Lung (tissue), 12 donors: ENCODE measurements around the gene REC114. TPM values are rescaled to one million over a fixed set of nuclear protein-coding genes. Genes with fewer than 3 reads are reported as not detected.
A peak's percentile ranks its signal among the peaks of the same experiment; 100 is the strongest.

Source experiments
- ATAC-seq: fragments of 200-7000 bp; cut with Tn5 transposase; one replicate; pipeline ENCODE4 v1.9.1; 2020; ENCODE audit warnings: moderate number of reproducible peaks; ENCODE audit not compliant: insufficient read depth, low FRiP score
- DNase-seq, 3 donors: peaks; one replicate each; pipeline ENCODE4 v3.0.0-alpha.2; 2013 to 2017
- H3K27ac ChIP-seq, 2 donors: one replicate each; pipeline ENCODE4 v1.5.1; 2013; ENCODE audit warnings: mild to moderate bottlenecking in 2 of 2, moderate library complexity in 2 of 2, control low read depth in 1 of 2, inconsistent platforms in 1 of 2, low read depth in 1 of 2, low read length in 1 of 2
- H3K27me3 ChIP-seq, 3 donors: one replicate each; pipeline ENCODE4 v1.5.1; 2013; ENCODE audit warnings: low read length in 2 of 3; ENCODE audit not compliant: control insufficient read depth in 3 of 3, insufficient read depth in 3 of 3
- H3K36me3 ChIP-seq, 4 donors: one replicate each; pipeline ENCODE4 v1.5.1; 2013; ENCODE audit warnings: low read length in 4 of 4, mild to moderate bottlenecking in 1 of 4, moderate library complexity in 1 of 4; ENCODE audit not compliant: control insufficient read depth in 4 of 4, insufficient read depth in 4 of 4
- H3K4me1 ChIP-seq, 5 donors: one replicate each; pipeline ENCODE4 v1.5.1; 2013; ENCODE audit warnings: low read length in 5 of 5, mild to moderate bottlenecking in 2 of 5, moderate library complexity in 1 of 5; ENCODE audit not compliant: control insufficient read depth in 5 of 5, insufficient read depth in 5 of 5
- H3K4me3 ChIP-seq: one replicate; pipeline ENCODE4 v1.5.1; 2013; ENCODE audit warnings: mild to moderate bottlenecking, control low read depth, moderate library complexity
- H3K9ac ChIP-seq, 2 donors: one replicate each; pipeline ENCODE4 v1.5.1; 2013; ENCODE audit warnings: low read length in 2 of 2, control low read depth in 1 of 2; ENCODE audit not compliant: insufficient read depth in 1 of 2
- H3K9me3 ChIP-seq, 4 donors: one replicate each; pipeline ENCODE4 v1.5.1; 2013; ENCODE audit warnings: low read length in 3 of 4, mild to moderate bottlenecking in 1 of 4, moderate library complexity in 1 of 4; ENCODE audit not compliant: control insufficient read depth in 4 of 4, insufficient read depth in 3 of 4
- WGBS, 2 donors: extraction: QIAGEN DNeasy Blood & Tissue Kit; methylation state at CpG; one replicate each; pipeline ENCODE4 v1.1.7; 2013; 5-methylcytosine and 5-hydroxymethylcytosine counted together
- polyA plus RNA-seq, 2 donors: library from polyadenylated mRNA; stranded (reverse); fragments of 200-250 nt; gene quantifications; one replicate each; pipeline ENCODE4 v1.2.1, GENCODE V29; 2013
- total RNA-seq, 2 donors: library from RNA; depleted of rRNA in 1 of 2; stranded (reverse); fragments of >200 nt in 1 of 2; gene quantifications; one replicate each; pipeline ENCODE4 v1.2.1, GENCODE V29; 2014 to 2021
- TF ChIP-seq, protein P1 (sequence below): IDR thresholded peaks from 2 replicates; pipeline ENCODE4 v1.5.1; 2012; ENCODE audit warnings: mild to moderate bottlenecking; ENCODE audit errors: control extremely low read depth, extremely low read depth
- donor health status: control.
- donor health status: control.
- donor health status: Bipolar disorder and iron deficiency.
- donor health status: healthy.
- donor health status: DM: yes; HTN: yes; CAD: no.

The REC114 gene
- total and polyA plus RNA-seq, 4 donors: 0.15 TPM; not detected in 3

DNA sequence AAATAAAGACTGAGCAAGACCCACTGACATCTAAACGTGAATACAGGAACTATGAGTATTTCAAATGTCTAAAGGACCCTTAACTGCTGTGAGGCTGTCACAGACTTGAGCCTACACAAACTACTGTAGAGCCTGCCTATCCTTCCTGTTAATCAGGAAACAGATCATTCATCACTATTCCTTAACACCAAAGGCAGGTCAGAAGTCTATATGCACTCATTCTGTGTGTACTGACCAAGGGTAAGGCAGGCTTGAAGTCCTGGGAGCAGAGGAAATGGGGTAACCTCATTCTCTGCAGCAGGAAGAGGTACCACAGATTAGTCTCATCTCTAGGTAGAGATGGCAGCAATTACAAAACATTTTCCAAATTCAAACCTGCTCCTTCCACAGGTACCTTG, 159.5 kb downstream of the REC114 start:
- Histone ChIP-seq H3K9ac (peak overlapping the region in 1 of 2 donors; percentile 53), H3K9me3 (no peaks in the 10 kb centered on the region), H3K27ac (peak overlapping the region; percentile 10 to 71), H3K27me3 (no peaks in the 10 kb centered on the region), H3K4me3 (no peak overlapping the region), H3K36me3 (no peaks in the 10 kb centered on the region), H3K4me1 (peaks cover 11 to 68% (median 23%) of the 10 kb centered on the region in 5 donors)
- DNase-seq: peak in 1 of 3 donors; percentile 32
- ATAC-seq: no peak
- 0 to 4% methylated on average over 1 of the region's 1 CpG for WGBS, 2 donors
- TF ChIP-seq, protein P1, sequence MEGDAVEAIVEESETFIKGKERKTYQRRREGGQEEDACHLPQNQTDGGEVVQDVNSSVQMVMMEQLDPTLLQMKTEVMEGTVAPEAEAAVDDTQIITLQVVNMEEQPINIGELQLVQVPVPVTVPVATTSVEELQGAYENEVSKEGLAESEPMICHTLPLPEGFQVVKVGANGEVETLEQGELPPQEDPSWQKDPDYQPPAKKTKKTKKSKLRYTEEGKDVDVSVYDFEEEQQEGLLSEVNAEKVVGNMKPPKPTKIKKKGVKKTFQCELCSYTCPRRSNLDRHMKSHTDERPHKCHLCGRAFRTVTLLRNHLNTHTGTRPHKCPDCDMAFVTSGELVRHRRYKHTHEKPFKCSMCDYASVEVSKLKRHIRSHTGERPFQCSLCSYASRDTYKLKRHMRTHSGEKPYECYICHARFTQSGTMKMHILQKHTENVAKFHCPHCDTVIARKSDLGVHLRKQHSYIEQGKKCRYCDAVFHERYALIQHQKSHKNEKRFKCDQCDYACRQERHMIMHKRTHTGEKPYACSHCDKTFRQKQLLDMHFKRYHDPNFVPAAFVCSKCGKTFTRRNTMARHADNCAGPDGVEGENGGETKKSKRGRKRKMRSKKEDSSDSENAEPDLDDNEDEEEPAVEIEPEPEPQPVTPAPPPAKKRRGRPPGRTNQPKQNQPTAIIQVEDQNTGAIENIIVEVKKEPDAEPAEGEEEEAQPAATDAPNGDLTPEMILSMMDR: no peak

DNA sequence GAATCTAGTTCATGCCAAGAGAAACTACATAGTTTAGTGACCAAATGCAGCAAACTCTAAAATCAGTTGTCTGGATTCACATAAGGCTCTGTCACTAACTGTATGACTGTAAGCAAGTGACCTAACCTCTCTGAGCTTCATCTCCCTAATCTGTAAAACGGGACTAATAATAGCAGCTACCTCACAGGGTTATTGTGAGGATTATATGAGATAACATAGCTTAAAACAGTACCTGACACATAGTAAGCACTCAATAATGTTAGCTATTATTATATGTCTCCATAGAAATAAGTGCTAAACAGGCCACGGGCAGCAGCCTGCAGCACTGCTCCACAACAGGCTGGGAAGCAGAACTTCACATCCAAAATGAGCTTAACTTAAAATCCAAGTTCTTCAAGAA, 160.0 kb downstream of the REC114 start:
- Histone ChIP-seq H3K9me3 (no peaks in the 10 kb centered on the region), H3K27me3 (no peaks in the 10 kb centered on the region), H3K4me1 (peaks cover 12 to 68% (median 27%) of the 10 kb centered on the region in 5 donors), H3K27ac (peak overlapping the region in 1 of 2 donors; percentile 71), H3K9ac (no peak overlapping the region), H3K4me3 (no peak overlapping the region), H3K36me3 (no peaks in the 10 kb centered on the region)
- ATAC-seq (no peak), DNase-seq (no peak)
- TF ChIP-seq, protein P1: no peak
- WGBS, 2 donors: 67 to 85% methylated on average over 2 of the region's 2 CpGs

DNA sequence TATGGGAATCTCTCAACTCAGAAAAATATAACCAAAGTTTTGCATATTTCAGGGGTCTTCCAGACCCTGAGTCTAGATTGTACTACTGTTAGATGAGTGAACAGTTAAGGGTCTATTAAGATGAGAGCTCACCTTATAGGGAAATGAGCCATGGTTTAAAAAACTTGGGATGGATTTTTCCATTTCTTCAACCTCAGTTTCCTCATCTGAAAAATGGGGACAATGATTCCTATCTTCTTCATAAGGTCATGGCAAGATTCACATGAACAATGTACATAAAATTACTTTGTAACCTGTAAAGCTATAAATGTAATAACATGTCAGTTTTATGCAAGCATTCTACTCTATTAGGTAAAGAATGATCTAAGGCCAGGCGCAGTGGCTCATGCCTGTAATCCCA, 161.5 kb downstream of the REC114 start:
- H3K36me3 ChIP-seq: no peaks in the 10 kb centered on the region
- no peaks in the 10 kb centered on the region for H3K9me3 ChIP-seq
- H3K9ac ChIP-seq: no peak overlapping the region
- no peak overlapping the region for H3K27ac ChIP-seq
- no peaks in the 10 kb centered on the region for H3K27me3 ChIP-seq
- WGBS, 2 donors: 97 to 100% methylated on average over 1 of the region's 1 CpG
- TF ChIP-seq, protein P1: no peak
- DNase-seq (no peak), ATAC-seq (no peak)
- H3K4me3 ChIP-seq: no peak overlapping the region
- H3K4me1 ChIP-seq: peaks cover 7 to 61% (median 27%) of the 10 kb centered on the region in 5 donors

DNA sequence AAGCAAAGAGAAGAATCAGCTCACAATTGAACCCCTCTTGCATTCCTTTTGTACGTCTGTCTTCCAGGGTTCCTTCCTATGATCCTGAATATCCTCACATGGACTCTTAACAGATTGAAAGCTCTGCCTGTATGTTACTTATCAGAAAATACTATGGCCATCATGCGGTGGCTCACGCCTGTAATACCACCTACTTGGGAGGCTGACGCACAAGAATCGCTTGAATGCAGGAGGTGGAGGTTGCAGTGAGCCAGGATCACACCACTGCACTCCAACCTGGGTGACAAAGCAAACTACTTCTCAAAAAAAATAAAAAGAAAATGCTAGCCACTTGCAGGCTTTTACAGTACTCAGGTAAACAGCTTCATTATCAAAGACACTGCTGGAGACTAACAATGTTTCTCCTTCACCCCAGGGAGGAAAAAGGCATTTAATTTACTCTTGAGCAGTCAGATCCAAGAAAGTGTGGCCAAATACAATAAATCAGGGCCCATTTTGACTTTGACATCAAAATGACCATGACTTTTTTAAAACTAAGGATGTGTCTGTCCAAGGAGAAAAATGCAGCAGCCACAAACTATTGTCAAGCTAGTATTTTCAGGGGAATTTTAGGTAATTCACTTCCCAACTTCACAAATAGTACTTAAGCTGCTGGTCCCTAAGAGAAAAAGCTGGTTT, 162.9 kb downstream of the REC114 start:
- no peaks in the 10 kb centered on the region for H3K27me3 ChIP-seq
- no peak overlapping the region for H3K4me3 ChIP-seq
- ATAC-seq: no peak
- 94 to 98% methylated on average over 5 of the region's 5 CpGs for WGBS, 2 donors
- H3K36me3 ChIP-seq: no peaks in the 10 kb centered on the region
- no peak overlapping the region for H3K27ac ChIP-seq
- TF ChIP-seq, protein P1: no peak
- DNase-seq: no peak
- no peak overlapping the region for H3K9ac ChIP-seq
- peaks cover 4 to 57% (median 26%) of the 10 kb centered on the region in 5 donors for H3K4me1 ChIP-seq
- H3K9me3 ChIP-seq: no peaks in the 10 kb centered on the region
